Stimulated activated CD8-positive, alpha-beta memory T cell treated with anti-CD3 and anti-CD28 coated beads, Interleukin-2, amount 100 ng/mL, for 48 hours (primary cell): ENCODE measurements around the gene GABRA5.
"Not testable (repeated sequence)": the region's sequence is repeated elsewhere in the genome, so short reads cannot be mapped to it uniquely, and the experiment has no call there.

ENCODE experiments used
- DNase-seq, 2 donors: peaks; one replicate each; pipeline ENCODE4 v3.0.0-alpha.2; 2020; ENCODE audit warnings: low read depth in 2 of 2

Gene GABRA5

DNA sequence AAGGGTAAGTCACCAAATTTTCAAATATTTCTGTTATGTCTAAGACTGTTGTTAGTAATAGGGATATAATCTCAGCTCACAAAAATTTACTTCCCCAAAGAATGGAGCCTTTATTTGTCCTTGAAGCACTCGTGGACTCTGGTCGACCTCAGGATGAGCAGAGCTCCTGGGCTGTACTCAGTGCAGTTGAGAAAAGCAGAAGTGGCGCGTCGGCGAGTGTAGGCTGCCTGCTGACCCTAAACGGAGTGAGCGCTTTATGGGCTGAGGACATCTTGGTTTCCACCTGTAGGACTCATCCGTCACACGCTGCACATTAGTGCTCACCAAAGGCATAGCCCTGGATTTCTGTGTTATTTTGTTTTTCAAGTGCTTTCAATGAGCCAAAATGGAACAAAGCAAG lies 11.0 kb downstream of the GABRA5 start:
- DNase-seq = no peak

DNA sequence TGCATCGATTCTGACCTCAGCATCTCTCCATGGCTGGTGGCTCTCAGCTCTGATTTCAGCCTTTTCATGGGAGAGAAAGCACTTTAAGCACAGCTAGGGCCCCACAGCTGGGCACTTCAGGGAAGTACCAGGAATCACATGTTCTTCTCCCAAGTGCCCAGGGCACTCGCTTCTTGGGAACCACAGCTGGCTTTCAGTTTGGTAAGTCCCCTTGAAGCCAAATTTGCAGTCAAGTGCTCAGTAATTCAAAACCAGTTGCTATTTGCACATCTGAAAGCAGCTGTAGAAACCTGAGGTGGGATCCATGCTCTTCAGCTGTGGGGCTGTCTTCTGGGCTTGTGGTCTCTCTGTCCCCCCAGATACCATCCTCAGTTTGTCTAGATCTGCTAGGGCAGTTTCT lies 12.8 kb downstream of the GABRA5 start:
- no peak for DNase-seq

DNA sequence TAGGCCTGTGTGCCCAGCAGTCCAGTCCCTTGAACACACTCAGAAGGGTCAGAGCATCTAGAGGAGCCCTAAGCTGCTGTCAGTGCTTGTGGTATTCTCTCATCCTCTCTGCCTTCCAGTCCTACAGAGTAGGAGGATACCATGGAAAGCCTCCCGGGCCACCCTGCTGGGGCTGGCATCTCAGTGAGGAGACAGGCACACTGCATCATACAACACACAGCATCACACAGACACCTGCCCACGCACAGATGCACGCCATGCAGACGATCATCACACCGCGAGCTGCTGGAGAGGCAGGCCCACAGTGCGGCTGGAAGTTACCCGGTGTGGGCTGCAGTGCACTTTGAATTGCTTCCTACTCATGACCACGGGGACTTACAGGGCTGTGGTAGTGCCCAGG lies 15.2 kb downstream of the GABRA5 start:
- no peak for DNase-seq

DNA sequence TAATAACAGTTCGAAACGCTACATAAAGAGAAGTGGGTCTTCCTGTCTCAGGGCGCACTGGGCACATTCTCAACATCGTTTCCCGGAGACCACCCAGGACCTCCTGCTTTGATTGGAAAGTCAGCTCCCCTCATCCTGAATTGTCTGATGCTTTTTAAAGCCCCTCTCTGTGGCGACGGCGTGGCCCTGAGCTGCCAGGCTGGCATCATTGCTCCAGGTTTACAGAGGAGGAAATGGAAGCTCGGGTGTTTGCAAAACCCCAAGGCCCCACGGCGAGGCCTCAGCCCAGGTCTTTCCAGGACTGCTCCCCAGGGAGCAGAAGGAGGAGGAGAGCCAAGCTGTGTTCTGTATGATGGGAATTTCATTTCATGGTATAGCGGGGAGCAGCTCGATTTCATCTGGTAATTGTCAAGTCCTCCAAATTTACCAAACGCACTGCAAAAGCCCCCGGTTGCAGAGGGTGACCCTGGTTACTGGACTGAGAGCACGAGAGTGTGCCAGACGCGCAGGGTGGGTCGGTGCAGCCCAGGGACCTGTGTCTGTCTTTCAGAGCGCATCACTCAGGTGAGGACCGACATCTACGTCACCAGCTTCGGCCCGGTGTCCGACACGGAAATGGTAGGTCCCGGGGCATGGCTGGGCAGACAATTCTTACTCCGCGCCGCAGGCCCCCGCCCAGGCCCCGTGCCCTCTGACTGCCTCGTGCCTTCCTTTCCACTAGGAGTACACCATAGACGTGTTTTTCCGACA lies 15.9 kb downstream of the GABRA5 start:
- DNase-seq = no peak

DNA sequence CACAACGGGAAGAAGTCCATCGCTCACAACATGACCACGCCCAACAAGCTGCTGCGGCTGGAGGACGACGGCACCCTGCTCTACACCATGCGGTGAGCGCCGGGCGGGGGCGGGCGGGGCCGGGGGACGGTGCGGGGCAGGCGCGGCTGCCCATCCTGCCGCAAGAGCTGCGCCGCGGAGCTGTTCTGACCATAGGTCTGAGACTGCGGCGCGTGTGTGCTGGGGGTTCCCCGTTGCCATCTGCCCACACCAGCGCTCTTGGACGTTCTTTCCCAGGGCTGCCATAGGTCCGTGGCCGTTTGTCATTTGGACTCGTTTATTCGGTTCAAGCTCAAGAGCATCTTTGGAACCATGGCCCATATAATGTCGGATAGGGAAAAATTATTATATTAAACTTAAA lies 16.6 kb downstream of the GABRA5 start:
- no peak for DNase-seq

DNA sequence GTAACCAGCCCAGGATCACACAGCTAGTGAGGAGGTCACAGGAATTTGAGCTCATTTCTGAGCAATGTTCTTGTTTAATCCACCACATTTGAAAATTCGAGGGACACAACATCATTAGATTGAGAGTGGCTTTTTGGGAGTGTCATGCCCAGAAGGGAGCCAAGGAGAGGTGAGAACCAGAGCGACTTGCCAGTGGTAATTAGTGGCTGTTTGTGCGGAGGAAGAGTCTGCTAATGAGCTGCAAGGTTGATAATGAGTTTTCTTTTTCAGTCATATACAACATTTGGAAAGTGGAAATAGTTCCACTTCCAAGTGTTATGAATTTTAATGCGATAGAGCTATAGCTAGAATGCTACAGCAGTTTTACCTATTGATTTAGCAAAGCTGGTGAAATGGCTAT lies 19.7 kb downstream of the GABRA5 start:
- DNase-seq = no peak

DNA sequence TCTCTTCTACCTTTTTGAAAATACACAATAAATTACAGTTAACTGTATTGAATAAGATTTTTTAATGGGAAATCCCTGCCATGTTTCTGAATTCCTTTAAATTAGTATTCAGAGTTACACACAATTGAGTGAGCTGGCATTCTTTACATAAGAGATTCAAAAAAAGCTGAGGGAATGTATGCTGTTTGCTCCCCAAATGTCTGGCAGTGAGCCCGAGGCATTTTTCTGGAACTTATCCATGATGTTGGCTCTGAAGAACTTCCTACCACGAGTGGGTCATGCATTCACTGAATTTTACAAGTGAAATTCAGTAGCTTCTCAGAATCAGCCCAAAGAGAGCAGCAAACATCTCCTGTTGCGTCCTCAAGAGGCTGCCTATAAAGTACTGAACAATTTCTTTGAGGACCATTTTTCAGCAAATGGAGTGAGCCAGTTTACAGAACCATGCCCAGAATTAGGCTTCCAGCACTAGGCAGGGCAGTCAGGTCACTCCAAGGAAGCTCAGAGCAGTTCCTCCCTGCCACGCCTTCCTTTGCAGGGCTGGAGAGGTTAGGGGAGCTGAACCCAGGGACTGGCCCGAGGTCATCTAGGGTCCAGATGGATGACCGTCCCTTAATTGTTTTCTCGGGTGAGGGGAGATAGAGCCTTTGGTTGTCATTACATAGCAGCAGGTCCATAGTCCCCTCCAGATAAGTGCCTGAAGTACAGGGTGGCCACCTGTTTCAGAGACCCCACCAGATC lies 21.2 kb downstream of the GABRA5 start:
- no peak for DNase-seq

DNA sequence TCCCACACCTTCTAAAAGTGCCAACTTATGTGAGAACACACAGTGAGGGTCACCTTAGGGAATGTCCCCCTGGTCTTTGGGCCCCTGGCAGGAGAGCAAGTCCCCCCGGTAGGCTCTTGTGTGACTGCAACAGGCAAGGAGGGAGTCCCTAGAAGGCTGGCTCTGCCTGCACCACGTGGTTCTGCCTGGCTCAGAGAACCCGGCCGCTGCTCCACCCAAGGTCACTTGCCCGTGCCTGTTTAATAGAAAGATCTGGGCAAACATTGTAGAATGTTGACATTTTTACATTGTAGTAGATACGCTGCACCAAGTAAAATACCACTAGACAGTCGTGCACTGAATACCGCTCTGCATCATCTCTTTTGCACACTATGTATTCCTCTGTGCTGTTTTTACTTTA lies 21.9 kb downstream of the GABRA5 start:
- no peak for DNase-seq

DNA sequence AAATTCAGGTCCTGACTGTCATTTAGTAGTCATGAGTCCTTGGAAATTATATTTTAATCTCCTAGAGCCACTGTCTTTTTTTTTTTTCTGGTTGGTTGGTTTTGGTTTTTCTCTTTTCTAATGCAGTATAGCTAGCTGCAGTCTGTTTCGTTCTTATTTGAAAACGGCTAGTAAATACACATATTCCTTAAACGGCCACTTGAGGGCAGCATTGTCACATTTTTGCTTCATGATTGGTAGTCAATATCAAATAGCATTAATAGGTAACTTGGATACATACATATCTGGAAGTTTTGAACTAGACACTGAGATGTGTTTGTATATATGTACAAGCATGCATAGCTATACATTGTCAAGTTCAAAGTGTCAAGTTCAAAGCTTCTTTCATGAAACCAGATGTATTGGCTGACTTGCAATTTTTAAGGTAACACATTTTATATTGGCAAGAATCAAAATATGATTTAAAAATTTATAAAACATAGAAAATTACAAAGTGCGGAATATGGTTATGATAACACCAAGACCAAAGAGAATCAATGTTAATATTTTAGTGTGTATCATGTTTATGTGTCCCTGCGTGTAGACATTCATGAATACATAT lies 22.5 kb downstream of the GABRA5 start:
- DNase-seq = peak in 1 of 2 donors; percentile 24

DNA sequence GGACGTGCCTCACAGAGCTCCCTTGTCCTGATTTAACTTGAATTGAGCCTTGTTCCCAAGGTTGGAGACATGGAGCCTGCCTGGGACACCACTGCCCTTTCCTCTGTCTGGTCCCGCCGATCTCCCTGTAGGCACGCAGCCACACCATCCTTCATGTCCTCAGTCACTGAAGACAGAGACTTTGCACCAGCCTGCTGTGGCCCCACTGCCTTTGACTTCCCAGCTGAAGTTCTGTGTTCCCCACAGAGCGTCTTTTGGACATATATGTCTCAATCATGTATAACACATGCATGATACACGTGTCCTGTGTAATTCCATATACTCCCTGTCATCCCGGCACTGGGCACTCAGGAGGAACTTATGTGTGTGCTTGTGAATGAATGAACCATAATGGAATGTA lies 23.6 kb downstream of the GABRA5 start:
- DNase-seq = no peak

DNA sequence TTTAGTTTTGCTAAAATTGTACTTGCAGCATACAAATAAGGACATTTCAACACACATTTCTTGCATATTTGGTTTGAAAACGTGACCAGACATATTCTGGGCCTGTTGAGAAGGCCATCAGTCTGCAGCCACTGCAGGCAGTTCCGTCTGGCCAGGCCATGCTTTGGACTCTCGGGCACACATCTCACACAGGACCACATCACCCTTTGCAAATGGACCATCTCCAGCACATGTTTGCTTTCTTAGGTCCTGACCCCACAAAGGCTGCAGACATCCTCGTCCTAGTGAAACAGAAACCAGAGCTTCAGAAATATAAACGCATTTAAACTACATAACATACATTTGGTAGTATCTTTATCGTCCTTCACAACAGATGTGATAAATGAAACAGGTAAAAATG lies 24.1 kb downstream of the GABRA5 start:
- DNase-seq = no peak

DNA sequence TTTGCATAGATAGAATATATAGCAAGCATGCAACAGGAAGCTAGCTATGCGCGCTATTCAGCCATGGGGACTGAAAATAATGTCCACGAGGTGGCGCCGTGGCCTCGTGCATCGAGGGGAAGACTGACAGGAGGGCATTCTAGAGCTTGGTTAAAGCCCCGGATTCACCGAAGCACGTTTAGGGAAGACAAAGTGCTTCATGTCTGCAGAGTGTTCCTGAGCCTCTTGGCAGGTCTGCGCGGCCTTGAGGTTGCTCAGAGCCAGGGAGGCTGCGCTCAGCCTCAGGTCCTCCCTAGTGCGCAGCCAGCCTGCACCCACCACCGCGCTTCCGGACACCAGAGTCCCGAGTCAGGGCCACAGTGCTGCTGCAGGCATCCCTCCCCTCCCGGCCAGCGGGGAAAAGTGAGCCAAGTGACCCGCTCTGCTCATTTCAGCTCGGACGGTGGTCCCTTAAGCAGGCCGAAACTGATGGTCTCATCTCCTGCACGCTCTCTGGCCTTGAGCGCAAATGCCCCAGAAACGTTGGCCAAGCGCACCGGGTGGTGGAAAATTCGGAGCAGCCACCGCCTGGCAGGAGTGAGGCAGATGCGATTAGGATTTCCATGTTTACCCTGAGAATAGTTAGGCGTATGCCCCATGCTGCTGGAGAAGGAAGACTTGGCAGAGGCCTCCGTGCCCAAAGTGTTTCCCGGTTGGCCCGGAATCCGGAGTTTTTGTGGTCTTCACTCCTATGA lies 24.8 kb downstream of the GABRA5 start:
- DNase-seq = peak; percentile 41 to 46

DNA sequence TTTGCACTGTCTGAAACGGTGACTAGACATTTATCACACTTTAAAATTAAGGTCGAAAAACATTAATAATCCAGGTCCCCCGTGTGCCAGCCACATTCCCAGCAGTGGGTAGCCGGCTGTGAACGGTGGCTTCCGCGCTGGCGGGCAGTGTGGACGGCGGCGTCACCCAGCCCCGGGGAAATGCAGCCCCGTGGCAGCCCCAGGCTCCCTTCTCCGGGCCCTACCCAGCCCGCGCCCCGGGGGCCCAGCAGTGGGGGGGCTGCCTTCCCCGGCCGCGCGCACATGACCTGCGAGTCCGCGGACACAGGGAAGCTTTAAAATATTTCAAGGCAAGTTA lies 25.3 kb downstream of the GABRA5 start:
- no peak for DNase-seq

DNA sequence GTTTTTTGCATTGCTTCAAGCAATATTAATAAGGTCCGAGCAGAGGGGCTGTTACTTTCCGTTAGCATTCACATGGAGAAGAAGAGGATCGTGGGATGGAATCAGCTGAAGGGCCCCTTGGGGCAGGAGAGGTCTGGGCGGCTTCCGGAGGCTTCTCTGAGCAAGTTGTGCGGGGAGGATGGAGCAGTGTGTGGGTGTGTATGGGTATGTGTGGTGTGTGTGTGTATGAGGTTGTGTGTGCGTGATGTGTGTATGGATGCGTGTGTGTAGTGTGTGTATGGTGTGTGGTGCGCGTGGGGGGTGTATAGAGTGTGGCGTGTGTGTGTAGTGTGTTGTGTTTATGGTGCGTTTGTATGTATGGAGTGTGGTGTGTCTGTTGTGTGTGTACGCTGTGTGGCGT lies 25.8 kb downstream of the GABRA5 start:
- DNase-seq = no peak

DNA sequence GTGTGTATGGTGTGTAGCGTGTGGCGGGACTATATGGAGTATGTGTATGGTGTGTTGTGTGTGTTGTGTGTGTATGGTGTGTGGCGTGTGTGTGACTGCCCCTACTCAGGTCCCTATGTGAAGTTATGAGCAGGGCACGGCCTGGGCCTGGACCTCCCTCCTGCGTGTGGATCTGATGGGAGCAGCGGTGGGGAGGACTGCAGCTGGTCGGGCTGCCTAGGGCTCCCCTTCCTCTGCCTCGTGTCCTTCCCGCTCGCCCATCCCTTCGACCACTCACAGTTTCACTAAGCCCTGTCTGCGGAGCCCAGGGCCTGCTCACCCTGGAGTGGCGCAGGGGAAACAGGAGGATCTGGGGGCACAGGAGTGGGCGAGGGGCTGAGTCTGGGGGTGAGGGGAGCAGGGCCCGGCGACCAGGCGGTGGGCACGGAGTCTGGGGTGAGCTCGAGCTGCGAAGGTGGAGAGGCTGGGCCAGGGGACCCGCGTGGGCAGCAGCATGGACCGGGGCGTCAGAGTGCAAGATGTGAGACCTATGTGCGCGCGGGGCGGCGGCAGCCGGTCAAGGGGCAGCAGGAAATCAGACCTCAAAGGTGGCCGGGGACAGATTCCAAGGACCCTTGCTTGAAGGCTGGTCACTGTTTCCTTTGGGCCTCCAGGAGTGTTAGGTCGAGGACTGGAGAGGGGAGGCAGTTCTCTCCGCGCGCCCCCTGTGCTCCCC lies 26.6 kb downstream of the GABRA5 start:
- no peak for DNase-seq

DNA sequence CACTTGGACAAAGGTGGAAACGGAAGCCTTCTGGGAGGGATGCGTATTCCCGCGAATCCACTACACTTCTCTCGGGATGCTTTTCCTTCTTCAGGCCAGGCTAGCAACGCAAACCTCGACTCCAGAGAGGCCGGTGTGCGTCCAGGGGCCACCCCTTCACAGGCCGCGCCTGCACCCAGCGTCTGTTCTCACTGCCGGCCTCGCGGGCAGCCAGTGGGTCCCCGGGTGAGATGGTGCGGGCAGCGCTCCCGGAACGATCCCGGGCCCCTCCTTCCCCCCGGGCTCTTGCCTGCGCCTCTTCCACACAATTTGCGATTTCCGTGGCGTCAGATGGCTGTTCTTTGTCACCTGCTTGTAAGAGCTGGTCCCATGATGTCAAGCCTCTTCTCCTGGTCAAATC lies 27.3 kb downstream of the GABRA5 start:
- no peak for DNase-seq

DNA sequence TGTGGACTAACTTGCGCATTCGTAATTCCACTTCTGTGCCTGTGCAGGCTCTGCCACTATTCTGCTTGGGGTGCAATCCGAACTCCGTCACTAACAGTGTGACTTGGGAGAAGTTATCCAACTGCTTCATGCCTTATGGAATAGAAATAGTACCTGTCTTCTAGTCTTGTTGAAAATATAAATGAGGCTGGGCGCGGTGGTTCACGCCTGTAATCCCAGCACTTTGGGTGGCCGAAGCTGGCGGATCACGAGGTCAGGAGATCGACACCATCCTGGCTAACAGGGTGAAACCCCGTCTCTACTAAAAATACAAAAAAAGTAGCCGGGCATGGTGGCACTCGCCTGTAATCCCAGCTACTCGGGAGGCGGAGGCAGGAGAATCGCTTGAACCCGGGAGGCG lies 28.5 kb downstream of the GABRA5 start:
- DNase-seq = not testable (repeated sequence)

DNA sequence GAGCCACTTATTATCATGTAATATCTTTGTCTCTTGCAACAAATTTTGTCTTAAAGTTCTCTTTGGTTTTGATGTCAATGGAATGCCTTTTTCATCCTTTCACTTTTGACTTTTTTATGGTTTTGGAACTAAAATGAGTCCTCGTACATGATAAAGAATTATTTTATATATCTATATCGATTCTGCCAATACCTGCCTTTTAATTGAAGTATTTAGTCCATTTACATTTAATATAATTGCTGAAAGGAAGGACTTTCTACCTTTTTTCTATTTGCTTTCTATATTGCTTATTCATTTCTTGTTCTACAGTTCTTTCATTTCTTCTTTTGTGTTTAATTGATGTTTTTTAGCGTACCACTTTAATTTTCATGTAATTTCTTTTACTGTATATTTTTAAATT lies 32.8 kb downstream of the GABRA5 start:
- DNase-seq = no peak

DNA sequence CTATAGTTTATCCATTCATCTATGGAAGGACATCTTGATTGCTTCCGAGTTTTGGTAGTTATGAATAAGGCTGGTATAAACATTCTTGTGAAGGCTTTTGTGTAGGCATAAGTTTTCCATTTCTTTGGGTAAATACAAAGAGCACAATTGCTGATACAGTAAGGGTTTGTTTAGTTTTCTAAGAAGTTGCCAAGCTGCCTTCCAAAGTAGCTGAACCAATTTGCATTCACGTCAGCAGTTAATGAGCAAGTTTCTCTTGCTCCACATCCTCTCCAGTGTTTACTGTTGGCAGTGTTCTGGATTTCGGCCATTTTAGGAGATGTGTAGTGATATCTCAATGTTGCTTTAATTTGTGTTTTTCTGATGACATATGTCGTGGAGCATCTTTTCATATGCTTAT lies 34.2 kb downstream of the GABRA5 start:
- no peak for DNase-seq

DNA sequence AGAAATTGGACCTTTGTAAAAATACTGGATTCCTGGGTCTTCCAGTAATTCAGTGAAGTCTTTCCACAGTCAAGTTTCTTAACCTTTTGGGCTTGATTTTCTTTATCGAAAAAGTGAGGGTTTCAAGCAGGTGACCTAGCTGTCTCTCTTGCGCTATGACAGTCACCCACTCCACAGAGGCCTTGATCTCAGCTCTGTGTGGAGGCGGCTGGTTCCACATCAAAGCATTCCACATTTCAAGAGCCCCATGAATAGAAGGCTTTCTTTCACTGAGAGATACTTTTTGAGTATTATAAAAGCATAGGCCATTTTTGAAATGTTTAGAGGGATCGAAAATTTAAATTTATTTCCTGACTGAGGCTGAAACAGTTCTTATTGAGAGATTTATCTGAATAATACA lies 43.9 kb downstream of the GABRA5 start:
- DNase-seq = no peak

DNA sequence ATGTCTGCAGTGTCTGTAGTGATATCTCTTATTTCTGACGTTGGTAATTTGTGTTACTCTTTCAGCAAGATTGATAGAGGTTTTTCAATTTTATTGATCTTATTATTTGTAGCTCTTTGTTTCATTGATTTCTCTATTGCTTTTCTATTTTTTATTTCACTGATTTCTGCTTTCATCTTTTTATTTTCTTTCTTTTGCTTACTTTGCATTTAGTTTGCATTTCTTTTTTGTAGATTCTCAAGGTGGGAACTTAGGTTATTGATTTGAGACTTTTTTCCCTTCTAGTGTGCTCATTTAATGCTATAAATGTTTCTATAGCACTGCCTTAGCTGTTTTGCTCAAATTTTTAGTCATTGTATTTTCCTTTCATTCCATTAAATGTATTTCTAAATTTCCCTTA lies 54.6 kb downstream of the GABRA5 start:
- DNase-seq = no peak

DNA sequence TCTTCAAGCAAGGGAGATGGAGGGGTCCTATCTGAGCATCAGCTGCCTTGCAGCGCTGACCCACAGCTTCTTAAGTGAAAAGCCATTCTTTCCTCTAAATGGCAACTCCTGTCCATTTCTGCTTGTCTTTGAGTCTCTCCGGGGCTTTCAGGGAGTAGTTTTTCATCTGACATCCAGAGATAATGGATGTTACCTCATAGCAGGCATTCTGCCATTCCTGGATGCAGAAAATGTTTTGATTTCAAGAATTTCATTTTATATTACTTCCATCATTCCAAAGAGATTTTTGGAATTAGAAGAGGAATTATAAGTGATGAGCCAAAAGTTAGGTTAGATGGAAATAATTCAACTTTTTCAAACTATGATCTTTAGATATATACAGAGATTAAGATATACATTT lies 59.2 kb downstream of the GABRA5 start:
- no peak for DNase-seq
